ENCODE measurements around the gene PBX4.
"Not testable (repeated sequence)": the region's sequence is repeated elsewhere in the genome, so short reads cannot be mapped to it uniquely, and the experiment has no call there.

The PBX4 gene

DNA sequence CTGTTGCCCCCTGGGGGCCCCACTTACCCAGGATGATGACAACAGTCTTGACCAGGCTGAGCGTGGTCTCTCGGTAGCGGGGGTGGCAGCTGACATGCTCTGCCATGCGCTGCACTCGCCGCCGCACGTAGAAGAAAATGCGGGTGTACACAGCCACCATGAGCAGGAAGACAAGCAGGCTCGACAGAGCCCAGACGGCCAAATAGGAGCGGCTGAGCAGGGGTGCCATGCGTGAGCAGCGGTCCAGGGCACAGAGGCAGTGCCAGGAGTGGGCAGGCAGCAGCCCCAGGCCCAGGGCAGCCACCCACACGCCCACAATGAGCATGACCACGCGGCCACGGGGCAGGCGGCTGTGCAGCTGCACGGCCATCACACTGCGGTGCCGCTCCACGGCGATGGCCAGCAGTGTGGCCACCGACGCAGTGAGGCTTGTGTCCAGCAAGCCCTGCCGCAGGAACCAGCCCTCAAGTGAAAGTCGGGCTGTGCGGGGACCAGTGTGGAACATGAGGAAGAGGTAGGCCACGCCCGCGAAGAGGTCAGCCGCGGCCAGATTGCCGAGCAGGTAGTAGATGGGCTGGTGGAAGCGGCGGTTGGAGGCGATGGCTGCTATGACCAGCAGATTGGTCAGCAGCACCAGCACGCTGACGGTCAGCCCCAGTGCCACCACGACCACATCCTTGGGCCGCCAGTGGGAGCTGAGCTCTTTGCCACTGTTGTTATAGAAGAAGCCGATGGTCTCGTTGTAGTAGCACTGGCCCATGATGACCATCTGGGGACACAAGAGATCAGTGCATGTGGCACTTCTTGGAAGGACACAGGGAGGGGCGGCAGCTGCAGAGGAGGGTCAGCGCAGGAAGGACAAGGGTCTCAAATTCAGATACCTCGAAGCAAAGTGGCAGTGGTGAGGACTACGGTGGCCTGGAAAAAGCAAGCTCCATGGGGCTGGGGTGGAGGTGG is 8.3 kb upstream of the PBX4 start:
- no peak for FAIRE-seq

DNA sequence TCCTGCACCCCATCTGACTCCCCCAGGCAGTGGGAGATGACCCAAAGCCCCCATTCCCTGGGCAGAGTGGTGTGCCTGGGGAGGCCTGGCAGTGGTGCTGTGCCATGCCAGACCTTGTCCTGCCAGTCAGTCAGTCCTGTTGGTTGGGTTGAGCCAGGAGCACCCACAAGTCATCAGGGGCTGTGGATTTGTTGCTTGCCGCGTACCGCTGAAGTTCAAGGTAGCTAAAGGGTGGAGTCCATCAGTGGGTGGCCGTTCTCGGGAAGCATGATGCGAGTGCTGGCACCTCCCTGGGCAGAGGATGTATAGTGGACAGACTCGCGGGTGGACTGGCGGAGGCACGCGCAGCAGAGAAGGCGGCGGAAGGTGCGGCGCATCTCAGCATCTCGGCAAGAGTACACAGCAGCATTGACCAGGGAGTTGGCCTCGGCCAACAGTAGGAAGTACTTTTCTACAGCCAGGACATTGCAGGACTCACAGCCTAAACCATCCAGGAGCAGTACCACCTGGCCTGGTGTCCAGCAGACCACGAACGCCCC is 5.6 kb upstream of the PBX4 start:
- FAIRE-seq: no peak

DNA sequence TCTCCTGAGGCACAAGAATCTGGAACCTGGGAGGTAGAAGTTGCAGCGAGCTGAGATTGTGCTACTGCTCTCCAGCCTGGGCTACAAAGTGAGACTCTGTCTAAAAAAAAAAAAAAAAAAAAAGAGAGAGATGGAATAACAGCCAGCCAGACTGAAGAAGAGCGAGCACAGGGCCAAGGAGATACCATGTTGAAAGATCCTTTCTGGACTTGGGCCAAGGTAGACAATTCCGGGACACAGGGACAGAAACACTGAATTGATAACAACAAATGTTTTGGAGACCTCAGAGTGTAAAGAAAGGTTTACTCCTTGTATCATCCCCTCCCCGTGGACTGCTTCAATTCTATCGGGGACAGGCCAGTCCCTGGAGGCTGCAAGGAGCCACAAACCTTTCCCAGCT is 4.9 kb upstream of the PBX4 start:
- FAIRE-seq: no peak

DNA sequence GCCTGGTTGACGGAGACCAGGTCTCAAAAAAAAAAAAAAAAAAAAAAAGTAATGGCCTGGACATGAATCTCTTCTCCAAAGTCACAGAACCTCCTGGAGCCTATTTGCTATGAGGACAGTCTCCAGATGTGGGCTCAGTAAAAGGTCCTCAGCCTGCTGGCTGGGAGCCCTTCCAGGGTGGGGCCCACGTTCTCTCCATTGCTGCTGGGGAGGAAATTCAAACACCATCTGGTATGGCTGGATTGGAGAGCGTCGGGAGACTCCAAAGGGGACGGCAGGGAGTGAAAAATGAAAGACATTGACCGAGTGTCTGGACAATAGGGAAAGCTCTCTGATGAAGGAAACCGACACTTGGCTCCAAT is 1.3 kb upstream of the PBX4 start:
- no peak for FAIRE-seq

DNA sequence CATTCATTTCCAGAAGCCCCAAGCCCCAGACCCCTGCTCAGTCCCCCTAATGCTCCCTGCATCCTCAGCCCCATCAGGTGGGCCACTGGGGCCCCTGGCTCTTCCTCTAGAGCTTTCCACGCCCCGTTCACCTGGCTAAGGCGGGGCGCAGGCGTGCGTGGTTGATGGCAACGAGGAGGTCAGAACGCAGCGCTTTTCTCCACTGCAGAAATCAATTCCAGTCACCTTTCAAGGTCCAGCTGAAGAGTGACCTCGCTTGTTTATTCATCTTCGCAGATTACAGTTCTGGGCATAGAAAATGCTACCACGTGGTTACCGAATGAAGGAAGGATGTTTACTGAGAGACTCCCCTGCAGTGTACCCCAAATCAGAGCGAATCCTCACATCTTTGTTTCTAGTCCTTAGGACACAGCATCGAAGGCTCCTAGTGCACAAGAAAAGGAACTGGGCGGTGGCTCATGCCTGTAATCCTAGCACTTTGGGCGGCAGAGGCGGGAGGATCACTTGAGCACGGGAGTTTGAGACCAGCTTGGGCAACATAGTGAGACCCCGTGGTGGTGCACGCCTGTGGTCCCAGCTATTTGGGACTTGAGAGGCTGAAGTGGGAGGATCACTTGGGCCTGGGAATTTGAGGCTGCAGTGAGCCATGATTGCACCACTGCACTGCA is 828 bp upstream of the PBX4 start:
- no peak for FAIRE-seq

- FAIRE-seq: no peak
These were observed 3.4 kb downstream of the PBX4 start for GRCh38 chr19:19615086-19615485.

GRCh38 chr19:19613506-19613905 is 5.0 kb downstream of the PBX4 start:
- no peak for FAIRE-seq

GRCh38 chr19:19610376-19611202 is 7.9 kb downstream of the PBX4 start:
- no peak for FAIRE-seq

DNA sequence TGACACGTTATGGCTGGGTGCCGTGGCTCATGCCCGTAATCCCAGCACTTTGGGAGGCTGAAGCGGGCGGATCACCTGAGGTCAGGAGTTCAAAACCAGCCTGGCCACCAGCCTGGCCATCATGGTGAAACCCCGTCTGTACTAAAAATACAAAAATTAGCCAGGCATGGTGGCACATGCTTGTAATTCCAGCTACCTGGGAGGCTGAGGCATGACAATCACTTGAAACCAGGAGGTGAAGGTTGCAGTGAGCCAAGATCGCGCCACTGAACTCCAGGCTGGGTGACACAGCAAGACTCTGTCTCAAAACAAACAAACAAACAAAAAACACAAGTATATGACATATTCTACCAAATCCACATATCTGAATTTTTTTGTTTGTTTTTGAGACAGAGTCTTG is 11.8 kb downstream of the PBX4 start:
- not testable (repeated sequence) for FAIRE-seq

- FAIRE-seq: no peak
These were observed 12.5 kb downstream of the PBX4 start for GRCh38 chr19:19606021-19606420.

DNA sequence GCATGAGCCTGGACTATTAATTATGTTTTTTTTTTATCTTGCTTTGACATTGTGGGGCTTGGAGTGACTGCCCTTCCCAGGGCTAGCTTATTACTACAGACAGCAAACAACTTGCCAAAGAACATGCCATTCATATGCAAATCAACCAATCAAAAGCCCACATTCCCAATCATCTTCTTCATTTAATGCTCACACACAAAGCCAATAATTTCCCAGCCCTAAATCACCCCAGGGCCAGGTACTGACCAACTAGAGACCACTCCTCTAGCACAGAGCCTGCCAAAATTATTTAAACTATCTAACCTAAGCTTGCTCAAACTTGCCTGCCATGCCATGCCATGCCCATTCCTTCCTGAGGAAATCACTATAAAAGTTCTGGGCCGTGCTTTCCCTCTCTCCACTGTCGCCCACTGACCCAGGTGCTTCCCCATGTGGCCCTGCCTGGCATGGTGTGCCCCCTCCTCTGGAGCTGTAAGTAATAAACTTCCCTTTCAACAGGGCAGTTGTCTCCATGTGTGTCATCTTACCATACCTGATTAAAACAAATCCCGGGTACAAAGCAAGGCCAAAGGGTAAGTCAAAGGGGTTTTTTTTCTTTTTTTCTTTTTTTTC is 15.7 kb downstream of the PBX4 start:
- no peak for FAIRE-seq

GRCh38 chr19:19602136-19602712 is 16.3 kb downstream of the PBX4 start:
- FAIRE-seq: no peak

GRCh38 chr19:19600793-19601330 is 17.6 kb downstream of the PBX4 start:
- no peak for FAIRE-seq

DNA sequence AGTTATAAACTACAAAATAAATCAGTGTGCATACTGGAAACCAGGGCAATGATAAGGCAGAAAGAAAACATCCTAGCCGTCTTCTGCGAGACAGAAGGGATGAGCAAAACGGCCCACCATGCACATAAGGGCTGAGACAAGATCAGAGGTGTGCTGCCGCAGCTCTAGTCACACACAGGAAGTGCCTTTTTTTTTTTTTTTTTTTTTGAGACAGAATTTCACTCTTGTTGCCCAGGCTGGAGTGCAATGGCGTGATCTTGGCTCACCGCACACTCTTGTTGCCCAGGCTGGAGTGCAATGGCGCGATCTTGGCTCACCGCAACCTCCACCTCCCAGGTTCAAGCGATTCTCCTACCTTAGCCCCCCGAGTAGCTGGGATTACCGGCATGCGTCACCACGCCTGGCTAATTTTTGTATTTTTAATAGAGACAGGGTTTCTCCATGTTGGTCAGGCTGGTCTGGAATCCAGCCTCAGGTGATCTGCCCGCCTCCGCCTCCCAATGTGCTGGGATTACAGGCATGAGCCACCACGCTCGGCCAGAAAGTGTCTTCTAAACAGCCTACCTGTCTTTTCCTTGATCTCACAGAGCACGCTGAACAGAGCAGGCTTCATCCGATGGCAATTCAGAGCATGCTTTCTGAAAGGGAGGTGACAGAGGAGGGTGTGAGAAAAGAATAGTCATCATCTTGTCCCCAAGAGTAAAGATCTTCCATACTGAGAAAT is 19.6 kb downstream of the PBX4 start:
- not testable (repeated sequence) for FAIRE-seq

DNA sequence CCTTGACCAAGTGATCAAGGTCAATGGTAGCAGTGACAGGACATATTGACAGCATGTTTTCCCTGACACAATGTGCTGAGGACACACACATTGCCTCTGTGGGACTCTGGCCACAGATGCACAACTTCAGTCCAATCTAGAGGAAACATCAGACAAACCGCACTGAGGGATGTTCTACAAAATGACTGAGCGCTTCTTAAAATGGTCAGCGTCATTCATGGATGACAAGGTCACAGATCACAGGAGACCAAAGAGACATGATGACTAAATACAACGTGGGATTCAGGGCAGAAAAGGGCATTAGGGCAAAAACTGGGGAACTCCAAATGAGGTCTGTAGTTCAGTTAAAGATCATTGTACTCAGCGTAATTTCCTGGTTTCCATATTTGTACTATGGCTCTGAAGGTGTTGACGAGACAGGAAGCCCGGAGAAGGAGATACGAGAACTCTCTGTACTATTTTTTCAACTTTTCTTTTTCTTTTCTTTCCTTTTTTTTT is 20.6 kb downstream of the PBX4 start:
- FAIRE-seq: no peak

- no peak for FAIRE-seq
These were observed 23.3 kb downstream of the PBX4 start for GRCh38 chr19:19595171-19595701.

- no peak for FAIRE-seq
These were observed 24.1 kb downstream of the PBX4 start for GRCh38 chr19:19594381-19594780.

GRCh38 chr19:19592690-19593089 is 25.8 kb downstream of the PBX4 start:
- FAIRE-seq: no peak

DNA sequence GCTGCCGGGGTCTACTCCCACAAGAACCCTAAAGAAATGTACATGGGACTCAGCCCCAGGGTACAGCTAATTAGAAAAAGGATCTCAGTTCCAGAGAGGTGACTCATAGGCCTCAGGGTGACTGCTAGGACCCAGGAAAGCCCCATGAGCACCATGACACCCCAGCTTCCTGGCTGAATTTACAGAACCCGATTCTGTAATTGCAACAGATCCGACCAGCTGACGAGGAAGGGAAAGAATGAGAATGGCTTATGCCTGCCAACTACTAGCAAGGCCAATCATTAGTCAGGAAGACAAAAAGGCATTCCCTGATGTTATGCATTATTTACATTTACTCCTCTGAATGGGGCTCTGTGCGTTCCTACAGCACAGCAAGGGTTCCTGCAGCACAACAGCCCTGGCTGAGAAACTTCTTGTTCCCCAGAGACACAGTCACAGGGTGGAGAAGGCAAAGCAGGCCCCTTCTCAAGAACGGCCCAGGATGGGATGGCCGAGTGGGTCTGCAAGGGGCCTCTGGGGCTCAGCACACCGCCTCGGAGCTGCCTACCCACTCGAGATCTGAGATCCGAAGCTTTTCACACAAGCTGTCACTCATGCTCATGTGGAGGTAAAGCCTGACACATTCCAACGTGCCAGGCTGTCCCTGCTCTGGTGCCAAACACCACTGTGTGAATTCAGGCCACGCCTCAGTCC is 27.2 kb downstream of the PBX4 start:
- no peak for FAIRE-seq

- FAIRE-seq: no peak
These were observed 29.9 kb downstream of the PBX4 start for GRCh38 chr19:19588546-19588945.
